OCI-LY1 (cell line): Measurements from ENCODE around the gene MAP2.

Experiments
- CTCF ChIP-seq: fragments of 200-600 bp; sonication (generic), shearing (Covaris generic); IDR thresholded peaks from 2 replicates; pipeline ENCODE4 v1.5.1; 2017; ENCODE audit warnings: mild to moderate bottlenecking, antibody characterized with exemption, low read length, moderate library complexity, mixed read lengths
- EZH2 ChIP-seq: fragments of 200-600 bp; sonication (generic), shearing (Covaris generic); IDR thresholded peaks from 2 replicates; pipeline ENCODE4 v1.8.0; 2017; ENCODE audit warnings: borderline replicate concordance, mixed run types, mild to moderate bottlenecking, antibody characterized with exemption, low read length, moderate library complexity, mixed read lengths

DNA sequence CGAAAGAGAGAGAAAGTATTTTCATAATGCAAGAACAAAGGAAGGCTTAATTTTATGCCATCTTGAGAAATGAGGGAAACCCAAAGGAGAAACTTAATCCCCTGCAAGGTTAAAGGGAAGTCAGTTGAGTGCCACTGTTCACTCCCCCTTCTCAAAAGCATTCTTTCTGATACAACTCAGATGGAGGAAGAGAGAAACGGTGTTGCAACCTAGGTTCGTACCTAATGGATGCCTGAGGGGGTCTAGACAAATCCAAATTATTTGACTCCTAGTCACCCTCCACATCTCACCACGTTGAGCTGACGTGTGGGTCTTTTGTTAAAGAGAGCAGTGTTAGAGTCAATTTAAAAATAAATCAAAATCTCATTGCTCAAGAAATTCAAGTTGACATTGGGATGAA, 295.2 kb downstream of the MAP2 start:
- no peak for TF ChIP-seq EZH2
- no peak for TF ChIP-seq CTCF
